Measurements from ENCODE around the gene AHRR. TPM values are rescaled to one million over a fixed set of nuclear protein-coding genes. Genes with fewer than 3 reads are reported as not detected.

Gene AHRR
- total RNA-seq, 1 donor from 2014 or later: 10.5 TPM

- Histone ChIP-seq H3K4me3 (ENCODE audit: insufficient read depth, low read depth, low read length) (no peak overlapping the region), H4K20me1 (ENCODE audit: insufficient read depth, low read length) (peaks cover 5% of the 10 kb centered on the region), H3K27ac (ENCODE audit: low read depth, low read length) (no peak overlapping the region), H3K9me3 (ENCODE audit: insufficient read depth, low read depth, low read length) (peaks cover 5% of the 10 kb centered on the region), H3K4me2 (ENCODE audit: low read length) (no peak overlapping the region), H3K36me3 (ENCODE audit: insufficient read depth, low read length) (peaks cover 11% of the 10 kb centered on the region), H3K79me2 (ENCODE audit: insufficient read depth, low read length) (peaks cover 4% of the 10 kb centered on the region), H3K4me1 (ENCODE audit: insufficient read depth, low read length) (peaks cover 14% of the 10 kb centered on the region), H3K9ac (ENCODE audit: low read length) (no peak overlapping the region), H3K27me3 (ENCODE audit: insufficient read depth, low read length) (no peaks in the 10 kb centered on the region), H2AFZ (ENCODE audit: low read depth, low read length) (no peak overlapping the region)
- DNase-seq (ENCODE audit: low read depth) (no peak), FAIRE-seq (no peak)
- peaks cover 6% of the 10 kb centered on the region for H3K27me3 Mint-ChIP-seq (ENCODE audit: low read depth, unreplicated experiment)
- H3K9me3 Mint-ChIP-seq (ENCODE audit: unreplicated experiment): peaks cover 5% of the 10 kb centered on the region
- H3K27ac Mint-ChIP-seq (ENCODE audit: unreplicated experiment): no peak overlapping the region
- no peaks in the 10 kb centered on the region for H3K4me1 Mint-ChIP-seq (ENCODE audit: low read depth, unreplicated experiment)
- TF ChIP-seq, protein P1, sequence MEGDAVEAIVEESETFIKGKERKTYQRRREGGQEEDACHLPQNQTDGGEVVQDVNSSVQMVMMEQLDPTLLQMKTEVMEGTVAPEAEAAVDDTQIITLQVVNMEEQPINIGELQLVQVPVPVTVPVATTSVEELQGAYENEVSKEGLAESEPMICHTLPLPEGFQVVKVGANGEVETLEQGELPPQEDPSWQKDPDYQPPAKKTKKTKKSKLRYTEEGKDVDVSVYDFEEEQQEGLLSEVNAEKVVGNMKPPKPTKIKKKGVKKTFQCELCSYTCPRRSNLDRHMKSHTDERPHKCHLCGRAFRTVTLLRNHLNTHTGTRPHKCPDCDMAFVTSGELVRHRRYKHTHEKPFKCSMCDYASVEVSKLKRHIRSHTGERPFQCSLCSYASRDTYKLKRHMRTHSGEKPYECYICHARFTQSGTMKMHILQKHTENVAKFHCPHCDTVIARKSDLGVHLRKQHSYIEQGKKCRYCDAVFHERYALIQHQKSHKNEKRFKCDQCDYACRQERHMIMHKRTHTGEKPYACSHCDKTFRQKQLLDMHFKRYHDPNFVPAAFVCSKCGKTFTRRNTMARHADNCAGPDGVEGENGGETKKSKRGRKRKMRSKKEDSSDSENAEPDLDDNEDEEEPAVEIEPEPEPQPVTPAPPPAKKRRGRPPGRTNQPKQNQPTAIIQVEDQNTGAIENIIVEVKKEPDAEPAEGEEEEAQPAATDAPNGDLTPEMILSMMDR (IDR thresholded peaks at IDR 0.05; ENCODE audit: insufficient read depth, low read depth, low read length): no peak
- TF ChIP-seq EZH2 (IDR thresholded peaks at IDR 0.05; ENCODE audit: insufficient read depth, low read length): no peak
- H3K36me3 Mint-ChIP-seq (ENCODE audit: low read depth, unreplicated experiment): peaks cover 15% of the 10 kb centered on the region
- no peak overlapping the region for H3K4me3 Mint-ChIP-seq (ENCODE audit: unreplicated experiment)
These were observed 41.7 kb downstream of the AHRR start for GRCh38 chr5:362978-363765.

- H3K79me2 ChIP-seq (ENCODE audit: insufficient read depth, low read length): peaks cover 4% of the 10 kb centered on the region
- peaks cover 5% of the 10 kb centered on the region for H3K9me3 ChIP-seq (ENCODE audit: insufficient read depth, low read depth, low read length)
- H3K4me1 ChIP-seq (ENCODE audit: insufficient read depth, low read length): peaks cover 27% of the 10 kb centered on the region
- Mint-ChIP-seq H3K9me3 (ENCODE audit: unreplicated experiment) (peaks cover 5% of the 10 kb centered on the region), H3K36me3 (ENCODE audit: low read depth, unreplicated experiment) (peaks cover 15% of the 10 kb centered on the region), H3K27me3 (ENCODE audit: low read depth, unreplicated experiment) (peaks cover 6% of the 10 kb centered on the region), H3K4me1 (ENCODE audit: low read depth, unreplicated experiment) (peaks cover 6% of the 10 kb centered on the region), H3K4me3 (ENCODE audit: unreplicated experiment) (no peak overlapping the region), H3K27ac (ENCODE audit: unreplicated experiment) (no peak overlapping the region)
- H3K9ac ChIP-seq (ENCODE audit: low read length): no peak overlapping the region
- no peak for FAIRE-seq
- H3K4me2 ChIP-seq (ENCODE audit: low read length): no peak overlapping the region
- no peak overlapping the region for H3K27ac ChIP-seq (ENCODE audit: low read depth, low read length)
- TF ChIP-seq, protein P1 (IDR thresholded peaks at IDR 0.05; ENCODE audit: insufficient read depth, low read depth, low read length): no peak
- no peak for TF ChIP-seq EZH2 (IDR thresholded peaks at IDR 0.05; ENCODE audit: insufficient read depth, low read length)
- no peak overlapping the region for H3K4me3 ChIP-seq (ENCODE audit: insufficient read depth, low read depth, low read length)
- H3K27me3 ChIP-seq (ENCODE audit: insufficient read depth, low read length): no peaks in the 10 kb centered on the region
- H2AFZ ChIP-seq (ENCODE audit: low read depth, low read length): no peak overlapping the region
- no peak for DNase-seq (ENCODE audit: low read depth)
- H4K20me1 ChIP-seq (ENCODE audit: insufficient read depth, low read length): peaks cover 5% of the 10 kb centered on the region
- peaks cover 11% of the 10 kb centered on the region for H3K36me3 ChIP-seq (ENCODE audit: insufficient read depth, low read length)
These were observed 43.0 kb downstream of the AHRR start for GRCh38 chr5:364497-364896.
